IPS-15b (cell line): Measurements from ENCODE around the gene RCAN1.

ENCODE experiments used
- H3K27me3 ChIP-seq: one replicate; pipeline ENCODE4 v1.6.1; 2013; ENCODE audit warnings: low read length; ENCODE audit not compliant: control insufficient read depth, insufficient read depth
- H3K36me3 ChIP-seq: one replicate; pipeline ENCODE4 v1.6.1; 2013; ENCODE audit warnings: low read length; ENCODE audit not compliant: control insufficient read depth, insufficient read depth
- H3K4me1 ChIP-seq: one replicate; pipeline ENCODE4 v1.6.1; 2013; ENCODE audit warnings: mild to moderate bottlenecking, low read length; ENCODE audit not compliant: control insufficient read depth, insufficient read depth
- H3K4me3 ChIP-seq: one replicate; pipeline ENCODE4 v1.5.1; 2013; ENCODE audit warnings: low read depth, low read length
- H3K9ac ChIP-seq: one replicate; pipeline ENCODE4 v1.6.1; 2013; ENCODE audit warnings: low read depth, mild to moderate bottlenecking, low read length
- H3K9me3 ChIP-seq: one replicate; pipeline ENCODE4 v1.6.1; 2013; ENCODE audit warnings: mild to moderate bottlenecking, low read length; ENCODE audit not compliant: control insufficient read depth, insufficient read depth

The RCAN1 gene

DNA sequence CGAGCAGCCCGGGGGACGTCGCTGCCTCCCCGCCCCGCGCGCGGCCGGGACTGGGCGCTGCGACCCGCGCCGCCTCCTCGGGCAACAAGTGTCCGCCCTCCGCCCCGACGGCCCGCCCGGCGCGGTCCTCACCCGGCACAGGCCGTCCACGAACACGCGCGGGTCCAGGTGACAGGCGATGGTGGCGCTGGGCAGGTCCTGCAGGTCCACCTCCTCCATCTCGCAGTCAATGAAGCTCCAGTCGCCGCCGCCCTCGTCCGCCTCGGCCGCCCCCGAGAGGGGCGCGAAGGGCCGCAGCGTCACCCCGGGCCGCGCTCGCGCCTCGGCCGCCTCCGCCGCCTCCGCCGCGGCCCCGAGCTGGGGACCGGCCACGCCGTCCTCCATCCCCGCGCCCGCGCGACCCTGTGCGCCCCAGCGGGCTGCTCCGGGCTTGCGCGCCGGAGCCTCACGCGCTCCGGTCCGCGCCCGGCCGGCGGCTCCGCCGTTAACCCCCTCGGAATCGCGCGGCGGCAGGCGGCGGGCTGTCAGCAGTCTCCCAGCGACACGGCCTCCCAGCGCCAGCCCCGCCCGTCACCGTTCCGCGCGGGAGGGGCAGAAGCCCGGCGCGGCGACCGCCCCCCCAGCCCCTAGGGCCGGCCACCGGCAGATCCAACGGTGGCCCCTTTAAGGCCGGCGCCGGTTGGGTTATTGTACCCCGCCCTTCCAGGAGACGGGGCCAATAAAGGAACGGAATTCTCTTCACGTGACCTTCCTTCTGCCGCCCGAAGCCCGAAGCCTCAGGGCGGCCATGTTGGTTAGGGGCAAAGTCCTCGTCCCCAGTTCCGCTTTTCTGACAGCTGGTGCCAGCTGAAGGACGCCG lies at the start of gene RCAN1:
TSS of gene RCAN1 (minus strand) at position 486 of the 859 bp plus-strand sequence. CDS start at position 384, 102 bp downstream.
- H3K4me1 ChIP-seq = no peaks in the 10 kb centered on the region
- H3K4me3 ChIP-seq = peak within 1 kb of the TSS; percentile 60
- peak within 1 kb of the TSS; percentile 10 for H3K9ac ChIP-seq

DNA sequence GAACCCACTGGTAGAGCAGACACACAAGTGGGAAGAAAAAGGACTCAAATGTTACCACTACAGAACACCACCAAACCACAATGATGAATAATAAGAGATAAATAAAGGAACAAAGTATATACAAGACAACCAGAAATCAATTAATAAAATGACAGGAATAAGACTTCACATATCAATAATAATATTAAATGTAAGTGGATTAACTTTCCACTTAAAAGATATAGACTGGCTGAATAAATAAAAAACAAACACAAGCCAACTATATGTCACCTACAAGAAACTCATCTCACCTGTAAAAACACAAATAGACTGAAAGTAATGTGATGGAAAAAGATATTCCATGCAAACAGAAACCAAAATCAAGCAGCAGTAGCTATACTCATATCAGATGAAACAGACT lies 46.9 kb upstream of the RCAN1 start:
- no peaks in the 10 kb centered on the region for H3K9me3 ChIP-seq
- H3K4me1 ChIP-seq = no peaks in the 10 kb centered on the region
- H3K36me3 ChIP-seq = no peaks in the 10 kb centered on the region
- no peak overlapping the region for H3K9ac ChIP-seq
- peaks cover 6% of the 10 kb centered on the region for H3K27me3 ChIP-seq
- H3K4me3 ChIP-seq = no peak overlapping the region

More for the DNA sequence above, at the start of gene RCAN1:
- no peaks in the 10 kb centered on the region for H3K36me3 ChIP-seq
- no peaks in the 10 kb centered on the region for H3K9me3 ChIP-seq
- H3K27me3 ChIP-seq = peaks cover 28% of the 10 kb centered on the region

DNA sequence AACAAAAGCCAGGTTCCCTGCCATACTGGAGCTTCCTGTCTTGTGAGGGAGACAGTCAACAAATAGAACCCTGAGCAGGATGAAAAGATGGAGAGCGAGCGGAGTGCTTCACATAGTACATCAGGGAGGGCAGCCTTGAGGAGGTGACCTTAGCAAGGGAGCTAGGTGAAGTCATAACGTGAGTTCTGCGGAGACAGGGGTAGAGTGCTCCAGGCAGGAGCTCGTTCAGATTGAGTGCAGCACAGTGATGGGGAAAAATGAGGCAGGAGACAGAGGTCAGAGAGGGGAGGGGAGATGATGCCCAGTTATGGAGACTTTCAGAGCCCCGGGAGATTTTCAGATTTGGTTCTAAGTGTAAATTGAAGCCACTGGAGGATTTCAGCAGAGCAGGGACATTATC lies 38.6 kb upstream of the RCAN1 start:
- no peaks in the 10 kb centered on the region for H3K36me3 ChIP-seq
- H3K27me3 ChIP-seq = no peaks in the 10 kb centered on the region
- no peak overlapping the region for H3K9ac ChIP-seq
- no peaks in the 10 kb centered on the region for H3K4me1 ChIP-seq
- H3K9me3 ChIP-seq = no peaks in the 10 kb centered on the region
- H3K4me3 ChIP-seq = no peak overlapping the region

DNA sequence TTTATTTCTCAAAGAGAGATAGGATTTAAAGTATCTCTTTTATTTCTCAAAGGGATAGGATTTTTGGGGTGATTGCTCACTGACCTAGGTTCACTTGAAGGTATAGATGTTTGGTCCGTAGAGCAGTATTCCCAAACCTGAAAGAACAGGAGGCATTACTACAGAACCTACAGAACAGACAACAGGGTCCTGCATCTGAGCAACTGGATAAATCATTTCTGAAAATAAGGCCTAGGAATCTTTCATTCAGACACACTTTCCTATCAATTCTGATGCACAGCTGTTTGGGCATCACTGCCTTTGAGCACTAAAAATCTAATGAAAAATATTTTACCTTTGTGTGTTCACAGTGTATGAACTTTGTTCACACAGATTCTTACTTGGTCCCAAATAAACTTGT lies 36.7 kb upstream of the RCAN1 start:
- Histone ChIP-seq H3K9ac (no peak overlapping the region), H3K27me3 (no peaks in the 10 kb centered on the region), H3K4me1 (no peaks in the 10 kb centered on the region), H3K36me3 (no peaks in the 10 kb centered on the region), H3K4me3 (no peak overlapping the region), H3K9me3 (no peaks in the 10 kb centered on the region)

DNA sequence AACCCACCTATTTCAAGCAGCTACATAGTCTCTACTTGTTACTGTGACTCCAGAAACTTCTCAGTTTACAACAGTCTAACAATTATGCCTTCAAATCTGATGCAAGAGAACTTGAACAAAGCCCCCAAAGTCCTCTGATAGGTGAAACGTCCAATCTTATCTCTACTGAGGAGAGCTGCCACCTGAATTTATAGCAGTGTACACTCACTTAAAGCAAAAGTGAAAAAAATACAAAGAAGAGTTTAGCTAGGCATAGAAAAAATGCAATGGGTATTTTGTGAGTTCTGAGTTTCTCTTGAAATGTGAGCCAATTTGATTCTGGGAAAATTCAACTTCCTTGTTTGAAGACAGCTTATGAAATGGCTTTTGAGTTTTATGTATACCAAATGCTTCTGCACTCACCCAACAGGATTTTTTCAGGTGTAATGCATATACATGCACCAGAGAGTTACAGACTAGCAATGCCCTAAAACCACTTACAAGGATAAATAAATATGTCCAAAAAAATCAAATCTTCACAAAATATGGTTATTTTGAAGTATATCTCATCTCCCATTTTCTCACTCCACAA lies 36.0 kb upstream of the RCAN1 start:
- Histone ChIP-seq H3K4me1 (no peaks in the 10 kb centered on the region), H3K9me3 (no peaks in the 10 kb centered on the region), H3K27me3 (no peaks in the 10 kb centered on the region), H3K9ac (no peak overlapping the region), H3K4me3 (no peak overlapping the region), H3K36me3 (no peaks in the 10 kb centered on the region)

DNA sequence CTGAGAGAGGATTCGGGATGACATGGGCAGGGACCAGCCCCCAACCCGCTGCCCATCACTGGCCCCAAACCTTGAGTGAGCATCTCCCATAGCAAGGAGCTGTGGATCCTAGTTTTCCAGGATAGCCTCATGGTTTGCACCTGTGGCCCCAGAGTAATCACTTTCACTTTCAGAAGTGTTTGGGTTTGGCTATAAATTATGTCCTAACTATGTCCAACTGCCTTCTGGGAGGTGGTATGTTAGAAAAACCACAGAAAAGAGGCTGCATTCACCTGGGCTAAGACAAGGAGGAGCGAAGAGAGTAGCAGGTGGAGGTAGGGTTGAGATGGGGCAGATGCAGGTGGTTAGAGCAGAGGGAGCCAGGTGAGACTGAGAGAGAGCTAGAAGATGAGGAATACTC lies 34.5 kb upstream of the RCAN1 start:
- no peaks in the 10 kb centered on the region for H3K36me3 ChIP-seq
- H3K4me3 ChIP-seq = no peak overlapping the region
- H3K9ac ChIP-seq = no peak overlapping the region
- no peaks in the 10 kb centered on the region for H3K9me3 ChIP-seq
- H3K27me3 ChIP-seq = no peaks in the 10 kb centered on the region
- H3K4me1 ChIP-seq = no peaks in the 10 kb centered on the region

DNA sequence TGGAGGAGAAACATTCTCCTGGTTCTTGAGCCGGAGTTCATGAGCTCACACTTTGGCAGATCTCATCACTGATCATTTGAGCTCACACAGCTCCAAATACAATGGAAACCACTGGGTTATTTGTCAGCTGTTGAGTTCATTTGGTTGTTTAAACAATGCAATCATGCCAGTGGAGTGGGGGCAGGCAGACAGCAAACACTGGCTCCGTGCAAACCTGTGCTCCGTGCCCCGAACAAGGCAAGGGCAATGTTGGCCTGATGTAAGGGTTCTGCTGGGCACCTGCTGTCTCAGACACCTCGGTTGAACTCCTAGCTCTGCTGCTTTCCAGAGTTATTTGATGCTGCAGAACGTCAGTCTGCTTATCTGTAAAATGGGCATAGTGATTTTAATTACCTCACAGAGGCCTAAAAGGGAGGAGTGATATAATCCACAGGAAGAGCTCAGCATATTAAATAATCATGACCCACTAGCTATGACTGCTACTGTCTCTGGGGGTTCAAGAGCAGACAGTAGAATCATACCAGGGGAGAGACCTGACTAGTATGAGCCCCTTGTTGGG lies 33.9 kb upstream of the RCAN1 start:
- no peaks in the 10 kb centered on the region for H3K27me3 ChIP-seq
- H3K4me3 ChIP-seq = no peak overlapping the region
- no peaks in the 10 kb centered on the region for H3K4me1 ChIP-seq
- no peaks in the 10 kb centered on the region for H3K36me3 ChIP-seq
- H3K9me3 ChIP-seq = no peaks in the 10 kb centered on the region
- no peak overlapping the region for H3K9ac ChIP-seq

DNA sequence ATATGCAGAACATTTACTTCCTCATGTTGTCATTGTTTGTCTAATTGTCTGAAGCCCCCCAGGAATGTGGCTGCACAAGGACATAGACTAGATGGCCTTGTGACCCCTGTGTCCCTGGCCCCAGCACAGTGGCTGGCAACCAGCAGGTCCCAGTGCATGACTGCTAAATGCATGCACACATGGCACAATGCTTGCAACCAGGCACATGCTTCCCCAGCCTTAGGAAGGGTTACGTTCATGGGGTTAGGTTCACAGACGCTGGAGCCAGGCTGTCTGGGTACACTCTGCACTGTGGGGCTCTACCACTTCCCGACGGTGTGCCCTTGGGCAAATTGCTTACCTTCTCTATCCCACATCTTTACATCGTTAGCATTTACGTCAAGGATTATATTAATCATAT lies 32.6 kb upstream of the RCAN1 start:
- no peak overlapping the region for H3K9ac ChIP-seq
- no peaks in the 10 kb centered on the region for H3K4me1 ChIP-seq
- no peaks in the 10 kb centered on the region for H3K9me3 ChIP-seq
- no peak overlapping the region for H3K4me3 ChIP-seq
- no peaks in the 10 kb centered on the region for H3K27me3 ChIP-seq
- no peaks in the 10 kb centered on the region for H3K36me3 ChIP-seq

DNA sequence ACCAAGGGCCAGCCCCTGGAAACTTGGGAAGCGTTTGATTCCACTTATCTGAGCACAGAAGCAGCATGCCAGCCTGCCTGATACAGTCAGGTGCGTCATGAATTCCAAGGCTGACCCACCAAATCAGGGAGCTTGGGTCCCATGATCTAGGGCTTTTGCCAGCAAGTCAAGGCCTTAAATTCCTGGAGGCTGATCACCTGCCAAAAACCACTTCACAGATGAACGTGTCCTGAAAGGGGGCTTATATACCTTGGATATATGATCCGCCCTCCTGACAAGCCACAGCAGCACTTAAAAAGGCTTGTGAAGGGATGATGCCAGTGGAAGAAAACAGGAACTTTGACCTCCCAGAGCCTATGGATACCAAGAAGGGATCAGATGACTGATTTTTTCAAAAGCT lies 29.9 kb upstream of the RCAN1 start:
- Histone ChIP-seq H3K36me3 (no peaks in the 10 kb centered on the region), H3K27me3 (no peaks in the 10 kb centered on the region), H3K9ac (no peak overlapping the region), H3K9me3 (no peaks in the 10 kb centered on the region), H3K4me1 (no peaks in the 10 kb centered on the region), H3K4me3 (no peak overlapping the region)

DNA sequence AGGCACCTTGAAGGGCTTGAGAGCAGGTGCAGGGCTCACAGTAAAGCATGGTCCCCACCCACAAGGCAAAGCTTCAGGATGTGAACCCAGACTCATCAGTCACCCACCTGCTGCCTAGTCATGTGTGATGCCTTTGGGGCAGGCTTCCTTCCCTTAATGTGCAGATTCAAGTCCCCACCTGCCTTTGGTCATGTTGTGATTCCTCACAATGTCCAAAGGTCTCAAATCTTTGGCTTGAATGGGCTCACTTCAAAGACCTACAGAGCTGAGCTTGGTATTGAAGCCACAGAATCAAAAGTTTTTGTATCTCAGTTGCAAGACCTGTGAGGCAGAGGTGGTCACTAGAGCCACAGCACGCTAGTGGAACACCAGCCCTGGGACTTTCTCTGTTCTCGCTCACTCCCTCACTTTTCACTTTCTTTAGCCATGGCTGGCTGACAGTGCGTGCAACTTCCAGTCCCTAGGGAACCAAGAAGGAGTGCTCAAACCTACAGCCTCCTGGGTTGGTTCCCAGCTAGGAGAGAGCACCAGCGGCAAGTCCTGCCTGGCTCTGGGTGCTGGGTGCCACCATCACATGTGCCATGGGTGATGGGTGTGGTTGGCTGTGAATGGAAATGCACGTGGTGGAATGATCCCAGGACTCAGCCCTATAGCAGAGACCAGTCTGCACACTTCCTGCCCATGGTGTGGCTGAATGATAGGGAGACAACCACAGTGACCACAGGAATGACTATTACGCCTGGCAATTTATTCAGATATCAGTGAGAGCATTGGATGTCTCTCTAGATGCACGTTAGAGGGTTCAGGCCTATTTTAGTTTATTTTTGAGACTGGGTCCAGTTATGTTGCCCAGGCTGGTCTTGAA lies 27.5 kb upstream of the RCAN1 start:
- no peaks in the 10 kb centered on the region for H3K27me3 ChIP-seq
- H3K9me3 ChIP-seq = no peaks in the 10 kb centered on the region
- H3K4me3 ChIP-seq = no peak overlapping the region
- no peak overlapping the region for H3K9ac ChIP-seq
- no peaks in the 10 kb centered on the region for H3K4me1 ChIP-seq
- H3K36me3 ChIP-seq = no peaks in the 10 kb centered on the region

DNA sequence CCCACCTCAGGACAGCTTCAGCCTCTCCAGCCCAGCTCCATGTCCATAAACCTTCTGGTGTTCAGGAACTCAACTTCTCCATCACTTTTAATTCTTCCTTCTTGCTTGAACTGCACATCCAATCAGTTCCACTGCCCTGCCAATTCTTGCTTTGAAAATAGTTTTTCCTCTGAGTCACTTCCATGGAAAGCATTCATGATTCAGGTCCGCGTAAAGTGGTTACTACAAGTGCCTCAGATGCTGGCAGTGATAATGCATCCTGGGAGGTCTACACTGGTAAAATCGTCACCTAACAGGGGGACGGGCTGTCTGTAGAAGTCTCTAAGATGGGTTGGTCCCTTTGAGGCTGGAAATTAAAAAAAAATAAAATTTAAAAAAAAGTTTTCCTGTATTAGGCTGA lies 25.9 kb upstream of the RCAN1 start:
- no peaks in the 10 kb centered on the region for H3K36me3 ChIP-seq
- no peaks in the 10 kb centered on the region for H3K4me1 ChIP-seq
- H3K4me3 ChIP-seq = no peak overlapping the region
- H3K9me3 ChIP-seq = no peaks in the 10 kb centered on the region
- H3K9ac ChIP-seq = no peak overlapping the region
- peaks cover 2% of the 10 kb centered on the region for H3K27me3 ChIP-seq
